ENCODE results near the gene POLN. TPM values are rescaled to one million over a fixed set of nuclear protein-coding genes. Genes with fewer than 3 reads are reported as not detected.

POLN gene
- polyA plus RNA-seq, 3 donors, result 0.08 to 0.33 (median 0.28) TPM

DNA sequence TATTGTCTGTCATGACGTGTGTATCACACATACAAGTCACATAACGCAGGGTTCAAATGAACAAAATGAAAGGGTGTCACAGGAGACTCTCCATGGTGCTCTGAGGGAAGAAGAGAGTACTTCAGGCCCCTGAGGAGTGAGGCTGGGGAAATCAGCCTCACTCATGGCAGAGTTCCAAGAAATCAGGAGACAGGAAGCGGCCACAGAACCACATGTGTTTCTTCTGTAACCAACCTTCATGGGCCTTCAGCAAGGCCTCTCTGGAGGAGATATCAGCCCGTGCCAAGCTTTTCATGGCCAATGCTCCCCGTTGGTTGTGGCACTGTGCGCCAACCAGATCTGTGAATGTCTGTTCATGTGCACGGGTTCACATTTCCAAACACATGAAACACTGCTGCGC is 106.8 kb downstream of the POLN start:
- no peak overlapping the region for H3K27ac ChIP-seq (ENCODE audit: low read depth in 1 of 2, low read length in 2 of 2)
- 13% methylated on average over 6 of the region's 8 CpGs for WGBS (ENCODE audit: insufficient coverage)
- TF ChIP-seq, protein P1, sequence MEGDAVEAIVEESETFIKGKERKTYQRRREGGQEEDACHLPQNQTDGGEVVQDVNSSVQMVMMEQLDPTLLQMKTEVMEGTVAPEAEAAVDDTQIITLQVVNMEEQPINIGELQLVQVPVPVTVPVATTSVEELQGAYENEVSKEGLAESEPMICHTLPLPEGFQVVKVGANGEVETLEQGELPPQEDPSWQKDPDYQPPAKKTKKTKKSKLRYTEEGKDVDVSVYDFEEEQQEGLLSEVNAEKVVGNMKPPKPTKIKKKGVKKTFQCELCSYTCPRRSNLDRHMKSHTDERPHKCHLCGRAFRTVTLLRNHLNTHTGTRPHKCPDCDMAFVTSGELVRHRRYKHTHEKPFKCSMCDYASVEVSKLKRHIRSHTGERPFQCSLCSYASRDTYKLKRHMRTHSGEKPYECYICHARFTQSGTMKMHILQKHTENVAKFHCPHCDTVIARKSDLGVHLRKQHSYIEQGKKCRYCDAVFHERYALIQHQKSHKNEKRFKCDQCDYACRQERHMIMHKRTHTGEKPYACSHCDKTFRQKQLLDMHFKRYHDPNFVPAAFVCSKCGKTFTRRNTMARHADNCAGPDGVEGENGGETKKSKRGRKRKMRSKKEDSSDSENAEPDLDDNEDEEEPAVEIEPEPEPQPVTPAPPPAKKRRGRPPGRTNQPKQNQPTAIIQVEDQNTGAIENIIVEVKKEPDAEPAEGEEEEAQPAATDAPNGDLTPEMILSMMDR (IDR thresholded peaks at IDR 0.05), result no peak
- Mint-ChIP-seq H3K36me3 (no peaks in the 10 kb centered on the region), H3K9me3 (peaks cover 11 to 21% (median 18%) of the 10 kb centered on the region in 7 donors), H3K4me1 (peaks cover 11% of the 10 kb centered on the region), H3K27me3 (ENCODE audit: low read depth in 3 of 3) (peaks cover 14 to 41% (median 21%) of the 10 kb centered on the region in 3 donors), H3K4me3 (peak overlapping the region in 1 of 2 donors; percentile 39), H3K27ac (peak overlapping the region in 1 of 7 donors; percentile 6)
- peaks cover 15 to 21% of the 10 kb centered on the region in 2 donors for H3K9me3 ChIP-seq (replicated peaks in 1 of 2; ENCODE audit: control insufficient read depth in 1 of 2, insufficient read depth in 1 of 2, low read length in 2 of 2)
- H3K9ac ChIP-seq (ENCODE audit: insufficient read depth, low read length, poor library complexity, severe bottlenecking), result no peak overlapping the region
- intact Hi-C loops (cut with micrococcal nuclease), result no loop called here
- H3K79me2 ChIP-seq (ENCODE audit: insufficient read depth, low read length), result no peaks in the 10 kb centered on the region
- DNase-seq, result peak in 1 of 3 donors; percentile 2
- no peak overlapping the region for H3K4me3 ChIP-seq (replicated peaks in 1 of 3; ENCODE audit: low read depth in 2 of 3, low read length in 3 of 3)
- H3K4me1 ChIP-seq (ENCODE audit: control insufficient read depth in 1 of 2, insufficient read depth in 2 of 2, low read length in 2 of 2), result peaks cover 0 to 6% of the 10 kb centered on the region in 2 donors
- H3K27me3 ChIP-seq (ENCODE audit: control insufficient read depth in 2 of 2, insufficient read depth in 2 of 2, low read length in 2 of 2), result peaks cover 0 to 11% of the 10 kb centered on the region in 2 donors
- no peak overlapping the region for H3K4me2 ChIP-seq (replicated peaks; ENCODE audit: extremely low read depth, low read length, poor library complexity, severe bottlenecking)
- no peaks in the 10 kb centered on the region for H4K20me1 ChIP-seq (ENCODE audit: insufficient read depth, low read length)
- H2AFZ ChIP-seq (ENCODE audit: insufficient read depth, low read depth, low read length, poor library complexity, severe bottlenecking), result no peak overlapping the region
- no peaks in the 10 kb centered on the region for H3K36me3 ChIP-seq (replicated peaks in 1 of 2; ENCODE audit: control insufficient read depth in 1 of 2, insufficient read depth in 2 of 2, low read length in 2 of 2)

DNA sequence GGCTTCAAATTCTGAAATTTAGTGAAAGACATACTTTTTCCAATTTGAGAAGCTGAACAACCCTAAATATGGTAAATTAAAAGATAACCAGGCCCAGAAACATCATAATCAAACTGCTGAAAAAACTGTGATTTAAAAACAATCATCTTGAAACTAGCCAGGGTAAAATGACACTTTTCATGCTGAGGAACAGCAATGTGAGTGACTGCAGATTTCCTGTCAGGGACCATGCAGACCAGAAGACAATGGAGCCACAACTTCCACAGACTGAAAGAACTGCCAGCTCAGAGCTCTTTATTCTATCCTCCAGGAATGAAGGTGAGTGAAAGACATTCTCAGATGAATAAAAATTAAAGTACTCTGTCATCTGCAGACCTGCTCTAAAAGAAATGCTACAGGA is 109.5 kb downstream of the POLN start:
- H3K4me3 Mint-ChIP-seq, result no peak overlapping the region
- intact Hi-C loops (cut with micrococcal nuclease), result no loop called here
- no peak for DNase-seq
- Histone ChIP-seq H3K9me3 (replicated peaks in 1 of 2; ENCODE audit: control insufficient read depth in 1 of 2, insufficient read depth in 1 of 2, low read length in 2 of 2) (peaks cover 15 to 21% of the 10 kb centered on the region in 2 donors), H3K36me3 (replicated peaks in 1 of 2; ENCODE audit: control insufficient read depth in 1 of 2, insufficient read depth in 2 of 2, low read length in 2 of 2) (no peaks in the 10 kb centered on the region), H3K9ac (ENCODE audit: insufficient read depth, low read length, poor library complexity, severe bottlenecking) (no peak overlapping the region), H3K4me2 (replicated peaks; ENCODE audit: extremely low read depth, low read length, poor library complexity, severe bottlenecking) (no peak overlapping the region), H4K20me1 (ENCODE audit: insufficient read depth, low read length) (no peaks in the 10 kb centered on the region), H3K4me1 (ENCODE audit: control insufficient read depth in 1 of 2, insufficient read depth in 2 of 2, low read length in 2 of 2) (peaks cover 0 to 6% of the 10 kb centered on the region in 2 donors), H3K4me3 (replicated peaks in 1 of 3; ENCODE audit: low read depth in 2 of 3, low read length in 3 of 3) (no peak overlapping the region), H3K27ac (ENCODE audit: low read depth in 1 of 2, low read length in 2 of 2) (no peak overlapping the region), H3K79me2 (ENCODE audit: insufficient read depth, low read length) (no peaks in the 10 kb centered on the region), H3K27me3 (ENCODE audit: control insufficient read depth in 2 of 2, insufficient read depth in 2 of 2, low read length in 2 of 2) (peaks cover 0 to 11% of the 10 kb centered on the region in 2 donors), H2AFZ (ENCODE audit: insufficient read depth, low read depth, low read length, poor library complexity, severe bottlenecking) (no peak overlapping the region)
- no peaks in the 10 kb centered on the region for H3K36me3 Mint-ChIP-seq
- peaks cover 13 to 36% (median 17%) of the 10 kb centered on the region in 3 donors for H3K27me3 Mint-ChIP-seq (ENCODE audit: low read depth in 3 of 3)
- H3K9me3 Mint-ChIP-seq, result peaks cover 11 to 21% (median 18%) of the 10 kb centered on the region in 7 donors
- peaks cover 11% of the 10 kb centered on the region for H3K4me1 Mint-ChIP-seq
- TF ChIP-seq, protein P1 (IDR thresholded peaks at IDR 0.05), result no peak
- no peak overlapping the region for H3K27ac Mint-ChIP-seq

All from CD14-positive monocyte (primary cell).